ENCODE data around the gene RERE.

GRCh38 chr1:8506995-8507615 lies 310.3 kb downstream of the RERE start:
- TF ChIP-seq CTBP1 (IDR thresholded peaks at IDR 0.05; ENCODE audit: borderline replicate concordance) (no peak), FOXK2 (IDR thresholded peaks at IDR 0.05) (no peak), NFRKB (IDR thresholded peaks at IDR 0.05) (no peak), SUZ12 (IDR thresholded peaks at IDR 0.05) (no peak), FOXM1 (IDR thresholded peaks at IDR 0.05; ENCODE audit: borderline replicate concordance) (no peak), PKNOX1 (IDR thresholded peaks at IDR 0.05) (no peak), FOXA1 (IDR thresholded peaks at IDR 0.05) (no peak)
